Measurements from ENCODE around the gene NUP42.
"Not testable (repeated sequence)": the region's sequence is repeated elsewhere in the genome, so short reads cannot be mapped to it uniquely, and the experiment has no call there.

Gene NUP42

DNA sequence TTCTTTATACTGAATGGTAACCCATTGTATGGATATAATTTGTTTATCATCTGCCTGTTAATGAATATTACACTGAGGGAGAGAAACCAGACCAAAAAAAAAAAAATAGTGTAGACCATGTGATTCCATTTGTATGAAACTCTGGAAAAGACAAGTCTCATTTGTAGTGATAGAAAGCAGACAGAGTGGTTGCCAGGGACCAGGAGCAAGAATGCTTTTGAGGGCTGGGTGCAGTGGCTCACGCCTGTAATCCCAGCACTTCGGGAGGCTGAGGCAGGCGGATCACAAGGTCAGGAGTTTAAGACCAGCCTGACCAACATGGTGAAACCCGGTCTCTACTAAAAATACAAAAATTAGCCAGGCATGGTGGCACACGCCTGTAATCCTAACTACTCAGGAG, 15.9 kb downstream of the NUP42 start:
- not testable (repeated sequence) for FAIRE-seq; DNase-seq (ENCODE audit: insufficient read length, low spot score)

DNA sequence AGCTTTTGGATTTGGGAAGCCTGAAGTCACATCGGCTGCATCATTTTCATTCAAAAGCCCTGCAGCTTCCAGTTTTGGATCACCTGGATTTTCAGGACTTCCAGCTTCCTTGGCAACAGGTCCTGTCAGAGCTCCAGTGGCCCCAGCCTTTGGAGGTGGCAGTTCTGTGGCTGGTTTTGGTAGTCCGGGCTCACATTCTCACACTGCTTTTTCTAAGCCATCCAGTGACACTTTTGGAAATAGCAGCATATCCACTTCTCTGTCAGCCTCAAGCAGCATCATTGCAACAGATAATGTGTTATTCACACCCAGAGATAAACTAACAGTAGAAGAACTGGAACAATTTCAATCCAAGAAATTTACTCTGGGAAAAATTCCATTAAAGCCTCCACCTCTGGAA, 18.5 kb downstream of the NUP42 start:
- FAIRE-seq (no peak), DNase-seq (ENCODE audit: insufficient read length, low spot score) (no peak)

DNA sequence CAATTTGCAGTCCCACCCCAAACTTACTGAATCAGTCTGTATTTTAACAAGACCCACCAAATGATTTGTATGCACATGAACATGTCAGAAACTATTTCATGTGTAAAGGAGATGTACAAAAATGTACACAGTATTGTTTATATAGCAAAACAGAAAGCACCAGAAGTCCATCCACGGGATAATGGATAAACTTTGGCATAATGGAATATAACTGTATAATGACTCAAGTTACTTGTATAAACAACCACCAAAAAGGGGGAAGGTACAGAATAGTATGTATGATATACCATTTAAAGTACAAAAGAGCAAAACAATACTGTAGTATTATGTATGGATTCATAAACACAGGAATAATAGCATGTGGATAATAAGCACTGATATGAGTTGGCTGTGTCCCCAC, 22.4 kb downstream of the NUP42 start:
- DNase-seq (ENCODE audit: insufficient read length, low spot score) (no peak), FAIRE-seq (no peak)

DNA sequence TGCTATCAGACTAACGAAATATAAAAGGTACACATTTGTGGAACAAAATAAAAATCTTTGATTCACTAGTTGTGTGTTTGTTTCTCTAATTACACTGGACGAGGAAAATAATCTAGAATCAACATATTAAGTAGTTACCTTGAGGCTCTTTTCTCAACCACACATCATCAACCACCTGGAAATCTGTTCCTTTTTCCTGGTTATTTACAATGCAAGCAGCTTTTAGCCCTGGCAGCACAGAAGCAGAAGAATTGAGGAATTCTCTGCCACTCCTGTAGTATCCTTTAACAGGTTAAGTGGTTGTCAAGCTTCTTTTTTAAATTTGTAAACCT, 23.7 kb downstream of the NUP42 start:
- DNase-seq (ENCODE audit: insufficient read length, low spot score) (no peak), FAIRE-seq (no peak)

DNA sequence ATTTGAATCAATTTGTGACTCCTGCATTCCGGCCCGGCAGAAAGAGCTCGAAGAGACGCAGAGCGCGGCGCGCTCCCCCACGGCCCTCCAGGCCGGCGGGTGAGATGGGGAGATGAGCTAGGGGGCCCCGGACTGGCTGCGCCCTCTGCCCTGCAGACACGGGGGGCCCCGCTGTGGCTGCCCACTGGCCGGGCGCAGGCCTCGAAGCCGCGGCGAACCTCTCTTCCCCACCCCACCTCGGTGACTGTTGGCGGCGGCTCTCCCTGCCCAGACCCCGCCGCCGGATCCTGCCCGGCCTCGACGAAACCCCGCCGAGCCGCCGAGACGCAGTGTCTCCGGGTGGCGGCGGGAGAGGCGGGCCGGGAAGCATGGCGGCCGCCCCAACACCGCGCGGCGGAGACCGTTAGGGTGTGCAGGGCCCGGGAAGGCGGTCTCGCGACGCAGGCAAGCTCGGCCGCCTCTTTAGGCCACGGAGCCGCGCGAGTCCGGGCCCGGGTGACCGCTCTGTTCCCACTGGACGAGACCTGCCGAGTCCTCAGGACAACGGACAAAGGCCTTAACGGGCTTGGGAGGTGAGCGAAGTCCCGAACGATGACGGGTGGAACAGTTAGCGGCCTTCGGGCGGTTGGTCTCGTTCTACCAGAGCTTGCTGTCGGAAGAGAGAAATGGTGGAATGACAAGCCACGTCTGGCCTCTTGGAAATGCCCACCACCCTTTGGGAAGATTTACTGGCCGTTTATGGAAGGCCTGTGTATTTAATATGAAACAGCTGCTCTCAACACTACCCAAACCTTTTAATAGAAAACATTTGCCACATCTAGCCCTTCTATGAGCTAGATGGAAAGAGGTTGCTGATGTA, 24.3 kb downstream of the NUP42 start:
- DNase-seq (ENCODE audit: insufficient read length, low spot score) (no peak), FAIRE-seq (no peak)

DNA sequence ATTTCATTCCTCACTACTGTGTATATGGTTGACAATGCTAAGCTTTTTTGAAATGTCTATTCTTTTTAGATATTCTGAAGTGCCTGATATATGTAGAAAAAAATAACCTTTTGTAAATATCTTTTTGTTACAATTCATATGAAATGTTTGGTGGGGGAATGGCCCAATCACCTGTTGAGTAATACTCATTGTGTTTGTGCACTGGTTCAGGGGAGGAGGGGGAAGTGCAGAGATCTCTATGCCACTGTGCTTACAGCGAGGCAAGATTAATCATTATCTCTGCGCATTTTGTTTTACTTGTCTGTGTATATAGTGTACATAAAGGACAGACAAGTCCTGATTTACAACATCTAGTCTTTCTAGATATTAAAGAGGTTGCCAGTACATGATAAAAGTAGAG, 25.2 kb downstream of the NUP42 start:
- FAIRE-seq = no peak

DNA sequence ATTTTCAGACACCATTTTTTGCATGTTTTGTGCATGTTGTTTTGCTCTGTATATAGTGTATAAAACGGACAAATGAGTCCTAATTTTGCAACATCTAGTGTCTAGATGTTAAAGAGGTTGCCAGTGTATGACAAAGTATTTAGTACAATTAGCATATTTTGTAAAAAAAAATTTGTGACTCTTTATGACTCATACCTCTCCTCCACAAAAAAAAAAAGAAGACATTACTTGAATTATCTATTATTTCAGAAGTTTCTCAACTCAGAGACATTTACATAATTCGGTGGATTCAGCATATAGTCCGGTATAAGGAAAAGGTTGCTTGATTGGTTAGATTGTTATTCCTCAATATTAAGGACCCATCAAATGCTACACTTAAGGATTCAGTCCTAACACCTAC, 26.0 kb downstream of the NUP42 start:
- no peak for DNase-seq (ENCODE audit: insufficient read length, low spot score)
- no peak for FAIRE-seq

More for the DNA sequence above, 25.2 kb downstream of the NUP42 start:
- DNase-seq (ENCODE audit: insufficient read length, low spot score) = no peak

DNA sequence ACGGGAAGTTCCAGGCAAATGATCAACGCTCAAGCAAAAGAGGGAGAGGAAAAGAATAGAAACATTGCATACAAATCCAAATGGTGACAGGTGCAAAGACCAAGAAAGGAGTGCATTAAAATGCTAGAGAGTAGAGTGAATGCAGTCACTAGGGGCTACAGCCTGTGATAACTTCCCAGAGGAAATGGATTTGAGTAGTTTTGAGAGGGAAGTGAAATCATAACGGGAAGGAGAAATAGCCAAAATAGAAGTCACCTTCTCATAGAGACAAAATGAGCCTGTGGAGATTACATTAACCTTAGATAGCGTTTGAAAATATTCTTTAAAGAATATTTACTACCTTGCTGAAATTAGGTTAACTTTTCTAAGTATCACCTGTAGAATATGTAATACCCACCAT, 26.5 kb downstream of the NUP42 start:
- FAIRE-seq (no peak), DNase-seq (ENCODE audit: insufficient read length, low spot score) (no peak)

DNA sequence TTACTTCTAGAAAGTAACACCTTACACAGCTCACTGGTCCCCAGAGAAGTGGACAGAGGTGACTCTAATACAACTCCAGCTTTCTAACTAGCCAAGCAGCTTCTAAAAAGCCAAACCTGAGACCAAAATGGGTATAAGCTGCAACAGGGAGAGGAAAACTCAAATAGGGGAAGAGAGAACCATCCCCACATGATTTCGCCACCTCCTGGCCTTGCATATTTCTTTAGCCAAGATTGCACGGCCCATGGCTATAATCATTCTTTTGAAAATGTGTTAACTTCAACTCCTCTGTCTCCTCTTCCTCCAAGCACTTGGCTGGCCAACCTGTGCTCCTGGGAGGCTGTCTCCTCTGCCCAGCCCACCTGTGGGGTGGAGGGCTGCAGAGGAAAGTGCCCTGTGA, 28.7 kb downstream of the NUP42 start:
- FAIRE-seq = no peak

DNA sequence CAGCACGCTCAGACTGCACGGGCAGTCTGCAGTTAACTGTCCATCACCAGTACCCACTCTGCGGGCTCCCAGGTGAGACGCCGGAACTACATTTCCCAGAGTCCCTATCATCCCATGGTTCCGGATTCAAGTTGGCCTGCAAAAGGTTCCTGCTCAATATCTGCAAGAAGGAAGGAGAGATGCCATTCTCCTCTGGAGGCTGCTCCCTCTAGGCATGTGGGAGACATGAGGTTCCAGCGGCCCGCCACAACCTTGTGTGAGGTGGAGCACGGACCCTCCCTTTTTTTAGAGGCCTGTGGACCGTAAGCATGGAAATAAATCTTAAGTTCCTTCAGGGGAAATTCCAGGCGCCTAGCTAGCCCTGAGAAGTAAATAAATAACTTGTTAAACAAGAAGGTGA, 29.7 kb downstream of the NUP42 start:
- no peak for FAIRE-seq
- no peak for DNase-seq (ENCODE audit: insufficient read length, low spot score)

More for the DNA sequence above, 28.7 kb downstream of the NUP42 start:
- no peak for DNase-seq (ENCODE audit: insufficient read length, low spot score)

DNA sequence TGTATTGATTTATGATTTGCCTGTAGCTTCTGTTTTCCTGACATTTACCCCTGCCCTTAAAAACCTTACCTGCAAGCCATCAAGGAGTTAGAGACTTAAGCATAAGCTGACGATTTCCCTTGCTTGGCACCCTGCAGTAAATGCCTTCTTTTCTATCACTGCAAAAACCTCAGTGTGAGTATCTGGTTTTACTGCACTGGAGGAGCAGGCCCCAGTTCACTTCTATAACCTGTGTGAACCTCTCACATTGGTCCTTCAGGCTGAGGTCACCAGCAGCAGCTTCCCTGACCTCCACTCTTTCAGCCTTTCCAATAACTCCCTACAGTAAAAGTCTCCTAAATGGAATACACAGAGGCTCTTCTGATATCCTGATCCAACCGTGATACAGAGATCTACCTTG, 30.5 kb downstream of the NUP42 start:
- DNase-seq (ENCODE audit: insufficient read length, low spot score) (no peak), FAIRE-seq (no peak)

DNA sequence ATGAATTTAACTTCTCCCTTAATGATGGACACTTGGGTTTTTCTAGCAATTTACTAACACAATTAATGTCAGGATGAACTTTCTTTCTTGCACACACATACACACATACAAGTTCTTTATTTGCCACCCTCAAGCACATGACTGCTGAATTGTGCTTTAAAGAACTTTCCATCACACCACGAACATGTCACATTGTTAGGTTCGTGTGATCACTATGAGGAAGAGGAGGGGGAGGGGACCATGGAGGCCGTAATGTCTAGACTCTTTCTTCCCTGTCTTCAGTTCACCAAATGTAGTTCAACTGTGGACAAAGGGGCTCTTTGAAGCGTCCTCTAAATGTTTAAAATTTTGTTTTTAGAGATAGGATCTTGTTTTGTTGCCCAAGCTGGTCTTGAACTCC, 31.0 kb downstream of the NUP42 start:
- no peak for FAIRE-seq

DNA sequence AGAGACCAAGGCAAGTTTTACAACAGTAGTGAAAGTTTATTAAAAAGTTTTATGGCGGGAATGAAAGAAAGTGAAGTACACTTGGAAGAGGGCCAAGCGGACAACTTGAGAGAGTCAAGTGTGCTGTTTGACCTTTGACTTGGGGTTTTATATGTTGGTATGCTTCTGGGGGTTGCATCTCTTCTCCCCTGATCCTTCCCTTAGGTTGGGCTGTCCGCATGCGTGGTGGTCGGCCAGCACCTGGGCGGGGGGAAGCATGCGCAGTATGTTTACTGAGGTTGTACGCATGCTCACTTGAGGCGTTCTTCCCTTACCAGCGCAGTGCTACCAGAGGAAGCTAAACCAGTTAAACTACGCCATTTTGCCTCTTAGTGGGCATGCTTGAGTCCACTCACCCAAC, 31.9 kb downstream of the NUP42 start:
- no peak for DNase-seq (ENCODE audit: insufficient read length, low spot score)
- no peak for FAIRE-seq

More for the DNA sequence above, 31.0 kb downstream of the NUP42 start:
- DNase-seq (ENCODE audit: insufficient read length, low spot score) = no peak

DNA sequence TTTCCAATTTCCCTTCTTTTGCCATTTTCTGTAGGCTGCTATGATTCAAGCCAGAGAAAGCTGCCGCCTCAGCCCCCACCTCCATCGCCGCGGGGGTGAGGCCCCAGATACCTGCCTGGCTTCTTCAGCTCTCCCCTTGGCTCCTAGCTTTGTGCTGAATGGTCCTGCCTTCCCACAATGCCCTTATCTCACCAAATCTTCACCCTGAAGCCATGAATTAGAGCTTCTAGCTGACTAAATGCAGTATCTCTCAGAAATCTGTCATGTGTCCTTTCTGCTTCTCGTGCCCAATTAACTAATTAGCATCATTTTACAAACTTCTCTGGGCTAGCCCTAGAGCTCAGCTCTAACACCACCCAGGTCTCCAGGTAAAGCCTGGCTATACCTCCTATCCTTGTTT, 32.6 kb downstream of the NUP42 start:
- DNase-seq (ENCODE audit: insufficient read length, low spot score) (no peak), FAIRE-seq (no peak)

DNA sequence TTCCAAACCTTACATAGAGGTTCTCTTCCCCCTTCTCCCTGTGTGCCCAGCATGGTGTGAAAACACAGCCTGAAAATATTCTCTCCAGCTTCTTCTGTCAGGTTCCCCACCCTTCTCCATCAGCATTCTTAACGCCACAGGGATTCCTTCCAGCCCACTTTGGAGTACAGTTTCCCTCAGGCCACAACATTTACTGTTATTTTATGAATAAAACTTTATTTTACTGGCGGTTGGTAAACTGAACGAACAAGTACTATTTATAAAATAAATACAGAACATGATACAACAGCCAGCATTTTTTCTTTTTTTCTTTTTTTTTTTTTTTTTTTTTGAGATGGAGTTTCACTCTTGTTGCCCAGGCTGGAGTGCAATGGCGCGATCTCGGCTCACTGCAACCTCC, 33.1 kb downstream of the NUP42 start:
- no peak for FAIRE-seq
- no peak for DNase-seq (ENCODE audit: insufficient read length, low spot score)

DNA sequence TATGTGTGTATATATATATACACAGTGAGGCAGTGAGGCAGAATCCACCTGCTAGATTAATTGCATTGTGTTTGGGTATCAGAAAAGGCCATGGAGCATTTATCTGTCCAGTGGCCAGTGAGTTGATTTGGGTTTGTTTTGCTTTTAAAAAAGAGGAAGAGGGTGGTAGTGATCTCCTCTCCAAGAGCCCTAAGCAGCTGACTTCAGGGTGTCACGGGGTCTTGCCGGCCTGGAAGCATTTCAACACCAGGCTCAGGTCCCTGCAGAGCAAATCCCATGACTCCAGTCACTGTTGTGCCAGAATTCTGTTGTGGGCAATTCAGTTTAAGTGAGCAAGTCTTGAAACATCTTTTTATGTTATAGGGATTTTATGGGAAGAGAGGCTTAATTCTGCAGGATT, 34.2 kb downstream of the NUP42 start:
- DNase-seq (ENCODE audit: insufficient read length, low spot score) (no peak), FAIRE-seq (no peak)

DNA sequence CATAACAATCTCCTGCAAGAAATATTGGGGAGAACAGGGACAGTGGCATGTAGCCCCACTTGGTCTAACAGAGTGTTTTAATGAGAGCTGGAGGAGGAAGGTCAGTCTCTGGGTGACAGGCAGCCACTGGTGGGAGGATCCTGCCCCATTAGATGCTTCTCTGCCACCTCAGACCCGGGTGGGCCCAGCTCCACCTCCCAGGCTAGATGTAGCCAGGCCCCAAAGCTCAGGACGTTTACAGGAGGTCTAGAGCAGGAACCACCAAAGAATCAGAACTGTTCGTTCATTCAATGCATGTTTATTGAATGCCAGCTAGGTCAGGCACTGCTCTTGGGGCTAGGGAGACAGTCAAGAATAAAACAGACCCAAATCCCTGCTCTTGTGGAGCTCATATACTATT, 36.3 kb downstream of the NUP42 start:
- DNase-seq (ENCODE audit: insufficient read length, low spot score) = no peak
- FAIRE-seq = no peak

DNA sequence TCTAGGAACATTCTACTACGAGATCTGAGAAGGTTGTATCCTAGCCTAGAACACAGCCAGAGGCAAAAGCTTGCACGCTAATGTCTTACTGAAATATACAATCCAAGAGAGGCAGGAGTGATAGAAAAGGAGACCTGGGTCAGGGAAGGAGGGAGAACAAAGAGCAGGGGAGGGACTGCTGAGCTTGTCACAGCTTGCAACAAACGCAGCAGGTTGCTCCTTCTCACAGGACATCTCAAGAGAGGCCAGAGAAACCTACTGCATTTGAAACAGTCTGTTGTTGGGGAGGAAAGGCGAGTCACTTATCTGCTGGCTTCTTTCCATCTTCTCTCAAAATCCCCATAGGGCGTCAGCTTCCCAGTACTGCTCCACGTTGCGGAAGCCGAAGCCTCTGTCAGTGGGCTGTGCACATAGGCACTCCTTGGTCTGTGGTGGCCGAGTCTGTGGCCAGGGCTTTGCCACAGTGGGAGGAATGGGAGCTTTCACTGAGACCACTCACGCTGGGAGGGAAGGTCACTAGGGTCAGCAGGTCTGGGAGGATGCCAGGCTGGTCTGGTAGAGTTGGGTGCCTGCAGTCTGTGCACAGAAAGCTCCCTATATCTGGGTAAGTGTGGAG, 39.0 kb downstream of the NUP42 start:
- no peak for FAIRE-seq
- DNase-seq (ENCODE audit: insufficient read length, low spot score) = no peak

DNA sequence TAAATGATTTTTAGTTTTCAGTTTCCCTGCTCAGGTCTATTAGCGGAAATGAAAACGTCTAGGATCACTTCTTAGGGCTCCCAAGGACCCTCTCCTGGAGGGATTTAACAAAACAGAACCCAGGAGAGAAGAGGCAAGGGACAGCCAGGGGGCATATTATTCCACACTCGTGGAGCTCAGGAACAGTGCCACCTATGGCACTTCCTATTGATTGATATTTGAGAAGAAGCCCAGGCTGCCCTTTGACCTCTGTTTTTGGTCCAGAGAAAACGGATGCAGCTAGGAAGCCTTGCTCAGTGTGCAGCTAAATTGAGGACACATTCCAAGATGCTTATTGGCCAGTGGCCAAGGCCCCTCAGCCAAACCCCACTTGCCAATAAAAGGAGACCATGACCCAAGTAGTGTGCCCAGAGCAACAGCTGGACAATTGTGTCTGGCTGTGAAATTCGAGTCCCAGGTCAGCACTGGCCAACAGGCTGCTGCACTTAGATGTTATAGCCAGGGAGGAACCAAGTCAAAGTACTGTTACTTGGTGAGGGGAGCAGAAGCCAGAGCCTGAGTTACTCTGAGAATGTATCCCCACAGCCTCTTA, 40.7 kb downstream of the NUP42 start:
- DNase-seq (ENCODE audit: insufficient read length, low spot score) (no peak), FAIRE-seq (no peak)

DNA sequence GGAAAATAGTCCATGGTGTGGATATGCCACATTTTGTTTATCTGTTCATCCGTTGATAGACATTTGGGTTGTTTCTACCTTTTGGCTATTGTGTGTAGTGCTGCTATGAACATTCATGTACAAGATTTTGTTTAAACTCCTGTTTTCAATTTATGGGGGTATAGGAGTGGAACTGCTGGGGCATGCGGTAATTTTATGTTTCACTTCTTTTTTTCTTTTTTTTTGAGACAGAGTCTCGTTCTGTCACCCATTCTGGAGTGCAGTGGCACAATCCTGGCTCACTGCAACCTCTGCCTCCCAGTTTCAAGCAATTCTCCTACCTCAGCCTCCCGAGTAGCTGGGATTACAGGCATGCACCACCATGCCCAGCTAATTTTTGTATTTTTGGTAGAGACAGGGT, 42.5 kb downstream of the NUP42 start:
- not testable (repeated sequence) for FAIRE-seq; DNase-seq (ENCODE audit: insufficient read length, low spot score)

DNA sequence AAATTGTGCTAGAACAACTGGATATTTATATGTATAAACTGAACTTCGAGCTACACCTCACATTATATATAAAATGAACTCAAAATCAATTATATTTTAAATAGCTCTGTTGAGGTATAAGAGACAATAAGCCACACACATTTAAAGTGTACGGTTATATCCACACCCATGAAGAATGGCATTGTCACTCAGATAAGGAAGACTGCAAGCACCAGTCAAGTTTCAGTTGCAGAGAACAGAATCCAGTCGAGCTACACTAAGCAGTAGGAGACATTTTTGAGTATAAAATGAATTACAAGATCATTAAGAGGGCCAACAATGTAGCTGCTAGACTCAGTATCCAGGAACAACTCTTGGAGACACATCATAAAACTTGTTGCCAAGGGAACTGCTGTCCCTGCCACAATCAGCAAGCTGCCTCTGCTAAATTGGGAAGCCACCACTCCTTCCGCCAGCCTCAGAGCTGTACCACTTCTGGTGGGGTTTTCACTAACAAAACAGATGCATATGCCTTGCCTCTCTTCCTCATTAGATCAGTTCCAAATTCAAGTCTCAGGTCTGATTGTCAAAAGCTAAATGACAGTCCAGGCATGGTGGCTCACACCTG, 45.1 kb downstream of the NUP42 start:
- DNase-seq (ENCODE audit: insufficient read length, low spot score) = no peak
- FAIRE-seq = no peak

DNA sequence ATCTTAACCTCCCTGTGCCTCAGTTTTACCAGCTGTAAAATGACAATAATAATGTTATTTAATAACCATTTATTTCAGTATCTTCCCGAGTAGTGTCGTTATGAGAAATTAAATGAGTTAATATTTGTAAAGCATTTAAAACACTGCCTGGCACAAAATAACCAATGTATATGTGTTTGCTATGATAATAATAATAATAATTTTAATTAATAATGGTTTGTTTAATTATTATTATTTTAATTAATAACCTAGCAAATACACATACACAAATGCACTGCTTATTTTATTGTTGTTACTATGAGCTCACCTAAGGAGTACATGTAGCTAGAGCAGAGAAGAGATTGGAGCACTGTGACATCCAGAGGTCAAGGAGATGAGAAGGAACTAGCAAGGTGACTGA, 46.6 kb downstream of the NUP42 start:
- no peak for FAIRE-seq

More for the DNA sequence above, 46.6 kb downstream of the NUP42 start:
- no peak for DNase-seq (ENCODE audit: insufficient read length, low spot score)
